Pulmonary artery endothelial cell (primary cell): ENCODE measurements around the gene ATP4B. TPM values are rescaled to one million over a fixed set of nuclear protein-coding genes. Genes with fewer than 3 reads are reported as not detected.

Experiments
- DNase-seq: peaks from one replicate; pipeline ENCODE4 v3.0.0-alpha.2; 2011; ENCODE audit warnings: low read depth, low spot score
- total RNA-seq: library from RNA; depleted of rRNA; stranded (reverse); fragments of >200 nt; gene quantifications from 2 replicates; pipeline ENCODE4 v1.2.3, GENCODE V29; 2014

The ATP4B gene
- total RNA-seq, result 0.07 and 0.13 TPM in 2 replicates

- DNase-seq, result no peak
These were observed at the start of gene ATP4B for GRCh38 chr13:113657851-113658741. Gene ATP4B (minus strand): TSS chr13:113658198. CDS start chr13:113658144, 54 bp downstream.

DNA sequence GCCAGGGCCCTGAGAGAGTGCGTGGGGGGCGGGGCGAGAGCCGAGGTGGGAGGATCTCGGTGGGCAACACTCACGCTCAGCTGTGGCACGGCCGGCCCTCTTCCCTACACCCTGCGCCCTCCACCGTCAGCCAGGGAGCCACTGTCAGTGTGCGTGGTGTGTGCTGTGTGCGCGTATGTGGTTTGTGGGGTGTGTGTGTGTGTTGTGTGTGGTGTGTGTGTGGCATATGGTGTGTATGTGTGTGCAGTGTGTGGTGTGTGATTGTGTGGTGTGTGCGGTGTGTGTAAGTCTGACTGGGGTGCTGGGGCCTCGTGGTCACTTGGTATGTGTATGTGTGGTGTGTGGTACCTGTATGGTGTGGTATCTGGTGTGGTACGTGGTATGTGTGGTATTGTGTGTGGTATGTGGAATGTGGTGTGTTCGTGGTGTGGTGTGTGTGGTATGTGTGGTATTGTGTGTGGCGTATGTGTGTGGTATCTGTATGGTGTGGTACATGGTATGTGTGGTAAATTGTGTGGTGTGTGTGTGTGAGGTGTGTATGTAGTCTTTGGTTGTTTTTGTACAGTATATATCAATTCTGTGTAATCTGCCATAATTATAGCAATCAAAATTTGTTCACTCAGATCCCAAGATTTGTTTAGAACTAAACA lies 14.1 kb upstream of the ATP4B start:
- DNase-seq, result no peak

DNA sequence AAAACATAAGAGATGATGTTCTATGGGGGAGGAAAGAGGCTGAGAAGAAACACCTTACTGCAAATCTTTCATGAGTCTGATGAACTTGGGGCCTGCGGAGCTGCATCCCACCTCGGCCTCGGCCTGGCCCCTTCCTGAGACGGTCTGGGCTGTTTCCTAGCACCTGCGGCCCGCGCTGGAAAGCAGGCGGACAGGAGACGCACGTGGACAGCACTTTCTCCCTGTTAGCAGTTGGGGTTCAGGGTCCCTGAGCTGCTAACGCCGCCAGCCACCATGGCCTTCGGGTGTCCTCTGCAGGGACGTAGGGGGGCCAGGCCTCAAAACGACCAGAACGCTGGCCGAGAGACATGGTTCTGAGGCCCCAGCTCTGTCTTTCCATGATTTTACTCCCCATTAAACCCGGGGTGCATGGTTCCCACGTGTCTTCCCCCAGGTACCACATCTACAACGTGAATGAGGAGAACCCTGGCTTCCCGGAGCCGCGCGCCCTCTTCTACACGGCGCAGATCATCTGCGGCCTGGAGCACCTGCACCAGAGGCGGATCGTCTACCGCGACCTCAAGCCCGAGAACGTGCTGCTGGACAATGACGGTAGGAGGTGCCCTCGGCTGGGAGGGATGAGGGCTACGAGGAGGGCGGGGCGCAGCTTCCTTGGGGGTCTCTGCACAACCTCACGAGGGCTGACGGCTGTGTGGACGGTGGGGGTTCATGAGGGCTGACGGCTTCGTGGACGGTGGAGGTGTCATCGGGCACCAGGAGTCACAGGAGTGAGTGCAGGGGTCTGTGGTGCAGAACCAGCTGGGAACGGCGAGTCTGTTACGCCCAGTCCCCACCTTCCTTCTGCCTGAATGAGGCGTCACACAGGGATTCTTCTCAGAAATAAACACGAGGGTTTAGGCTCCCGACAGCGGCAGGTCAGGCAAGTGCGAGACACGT lies 13.3 kb upstream of the ATP4B start:
- DNase-seq, result no peak

DNA sequence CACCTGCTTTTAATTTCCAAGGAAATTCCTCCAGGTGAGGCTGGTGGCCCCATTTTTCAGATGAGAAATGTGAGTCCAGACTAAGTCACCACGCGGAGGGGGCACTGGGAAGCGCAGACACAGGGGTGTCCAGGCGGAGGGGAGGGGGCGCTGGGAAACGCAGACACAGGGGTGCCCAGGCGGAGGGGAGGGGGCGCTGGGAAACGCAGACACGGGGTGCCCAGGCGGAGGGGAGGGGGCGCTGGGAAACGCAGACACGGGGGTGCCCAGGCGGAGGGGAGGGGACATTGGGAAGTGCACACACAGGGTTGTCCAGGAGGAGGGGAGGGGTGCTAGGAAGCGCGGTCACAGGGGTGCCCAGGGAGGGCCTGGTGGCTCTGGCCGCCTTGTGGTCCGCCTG lies 12.5 kb upstream of the ATP4B start:
- no peak for DNase-seq

GRCh38 chr13:113669755-113670341 lies 11.8 kb upstream of the ATP4B start:
- DNase-seq, result no peak

GRCh38 chr13:113669231-113669754 lies 11.3 kb upstream of the ATP4B start:
- no peak for DNase-seq

- DNase-seq, result no peak
These were observed 10.5 kb upstream of the ATP4B start for GRCh38 chr13:113668491-113668971.

DNA sequence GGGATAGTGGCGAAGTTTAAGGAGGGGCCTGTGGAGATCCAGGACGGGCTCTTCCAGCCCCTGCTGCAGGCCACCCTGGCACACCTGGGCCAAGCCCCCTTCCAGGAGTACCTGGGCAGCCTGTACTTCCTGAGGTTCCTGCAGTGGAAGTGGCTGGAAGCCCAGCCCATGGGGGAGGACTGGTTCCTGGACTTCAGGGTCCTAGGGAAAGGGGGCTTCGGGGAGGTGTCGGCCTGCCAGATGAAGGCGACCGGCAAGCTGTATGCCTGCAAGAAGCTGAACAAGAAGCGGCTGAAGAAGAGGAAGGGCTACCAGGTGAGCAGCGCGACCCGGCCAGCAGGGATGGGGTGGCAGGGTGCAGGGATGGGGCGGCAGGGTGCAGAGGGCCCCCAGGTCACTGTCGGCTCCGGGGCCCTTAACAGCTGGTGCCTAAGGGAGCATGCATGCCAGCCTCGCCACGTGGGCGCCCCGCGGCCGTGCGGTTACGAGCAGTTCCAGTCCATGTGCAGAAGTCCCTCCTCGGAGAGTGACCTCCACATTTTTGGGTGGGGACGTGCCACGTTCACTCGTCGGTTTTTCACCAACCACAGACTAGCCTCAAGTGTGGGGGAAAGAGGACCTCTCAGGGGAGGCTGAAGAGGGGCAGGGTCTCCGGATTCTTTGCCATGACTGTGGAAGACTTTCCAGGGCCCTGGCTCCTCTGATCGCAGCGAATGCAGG lies 9.9 kb upstream of the ATP4B start:
- DNase-seq, result no peak

DNA sequence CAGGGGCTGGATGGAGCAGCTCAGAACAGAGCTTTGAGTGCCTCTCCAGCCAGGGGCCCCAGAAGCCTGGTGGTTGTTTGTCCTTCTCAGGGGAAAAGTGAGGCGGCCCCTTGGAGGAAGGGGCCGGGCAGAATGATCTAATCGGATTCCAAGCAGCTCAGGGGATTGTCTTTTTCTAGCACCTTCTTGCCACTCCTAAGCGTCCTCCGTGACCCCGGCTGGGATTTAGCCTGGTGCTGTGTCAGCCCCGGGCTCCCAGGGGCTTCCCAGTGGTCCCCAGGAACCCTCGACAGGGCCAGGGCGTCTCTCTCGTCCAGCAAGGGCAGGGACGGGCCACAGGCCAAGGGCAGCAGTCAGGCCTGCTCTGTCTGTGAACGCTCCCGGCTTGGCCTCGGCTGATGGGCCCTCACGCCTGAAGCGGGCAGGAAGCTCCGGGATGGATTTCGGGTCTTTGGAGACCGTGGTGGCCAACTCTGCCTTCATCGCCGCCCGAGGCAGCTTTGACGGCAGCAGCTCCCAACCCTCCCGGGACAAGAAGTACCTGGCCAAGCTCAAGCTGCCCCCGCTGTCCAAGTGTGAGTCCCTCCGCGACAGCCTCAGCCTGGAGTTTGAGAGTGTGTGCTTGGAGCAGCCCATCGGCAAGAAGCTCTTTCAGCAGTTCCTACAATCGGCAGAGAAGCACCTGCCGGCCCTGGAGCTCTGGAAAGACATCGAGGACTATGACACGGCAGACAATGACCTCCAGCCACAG lies 9.1 kb upstream of the ATP4B start, which contains the start of gene GRK1:
Gene GRK1 (plus strand): TSS at position 269 of the 751 bp plus-strand sequence. CDS start 168 bp downstream, at position 437.
- DNase-seq, result no peak

GRCh38 chr13:113666329-113666670 lies 8.3 kb upstream of the ATP4B start:
- DNase-seq, result no peak

DNA sequence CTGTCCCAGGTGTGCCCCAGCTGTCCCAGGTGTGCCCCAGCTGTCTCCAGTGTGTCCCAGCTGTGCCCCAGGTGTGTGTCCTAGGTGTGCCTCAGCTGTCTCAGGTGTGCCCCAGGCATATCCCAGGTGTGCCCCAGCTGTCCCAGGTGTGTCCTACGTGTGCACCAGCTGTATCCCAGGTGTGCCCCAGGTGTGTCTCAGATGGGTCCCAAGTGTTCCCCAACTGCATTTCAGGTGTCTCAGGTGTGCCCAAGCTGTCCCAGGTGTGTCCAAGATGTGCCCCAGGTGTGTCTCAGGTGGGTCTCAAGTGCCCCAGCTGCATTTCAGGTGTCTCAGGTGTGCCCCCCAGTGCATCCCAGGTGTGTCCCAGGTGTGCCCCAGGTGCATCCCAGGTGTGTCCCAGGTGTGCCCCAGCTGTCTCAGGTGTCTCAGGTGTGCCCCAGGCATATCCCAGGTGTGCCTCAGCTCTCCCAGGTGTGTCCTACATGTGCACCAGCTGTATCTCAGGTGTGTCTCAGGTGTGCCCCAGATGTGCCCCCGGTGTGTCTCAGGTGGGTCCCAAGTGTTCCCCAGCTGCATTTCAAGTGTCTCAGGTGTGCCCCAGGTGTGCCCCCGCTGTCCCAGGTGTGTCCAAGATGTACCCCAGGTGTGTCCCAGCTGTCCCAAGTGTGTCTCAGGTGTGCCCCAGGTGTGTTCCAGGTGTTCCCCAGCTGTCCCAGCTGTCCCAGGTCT lies 7.8 kb upstream of the ATP4B start:
- no peak for DNase-seq

- no peak for DNase-seq
These were observed 7.0 kb upstream of the ATP4B start for GRCh38 chr13:113664751-113665596.

DNA sequence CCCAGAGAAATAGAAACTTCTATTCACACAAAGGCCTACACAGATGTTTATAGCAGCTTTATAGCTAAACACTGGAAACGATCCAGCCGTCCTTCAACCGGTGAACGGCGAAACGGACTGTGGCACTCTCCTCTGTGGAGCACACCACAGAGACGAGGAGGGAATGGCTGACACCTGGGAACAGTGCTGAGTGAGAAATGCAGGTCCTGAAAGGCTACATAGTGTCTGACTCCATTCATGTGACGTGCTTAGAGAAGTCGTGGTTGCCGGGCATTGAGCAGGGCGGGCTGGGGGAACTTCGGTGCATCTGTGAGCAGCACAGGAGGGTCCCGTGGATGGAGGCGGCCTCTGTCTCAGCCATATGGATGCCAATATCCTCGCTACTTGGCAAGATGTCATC lies 5.9 kb upstream of the ATP4B start:
- no peak for DNase-seq

DNA sequence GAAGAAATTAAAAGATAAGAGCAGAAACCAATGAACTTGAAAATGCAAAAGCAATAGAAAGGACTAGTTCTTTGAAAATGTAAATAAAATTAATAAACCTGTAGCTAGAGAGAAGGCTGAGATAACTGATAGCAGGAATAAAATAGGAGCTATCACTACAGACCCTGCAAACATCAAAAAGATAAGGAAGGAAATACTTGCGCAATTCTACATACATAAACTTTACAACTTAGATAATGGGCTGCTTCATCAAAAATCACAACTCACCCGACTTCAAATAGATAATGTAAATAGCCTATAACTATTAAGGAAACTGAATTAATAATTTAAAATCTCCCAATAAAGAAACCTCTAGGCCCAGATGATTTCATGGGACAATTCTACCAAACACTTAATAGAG lies 3.5 kb upstream of the ATP4B start:
- DNase-seq, result no peak

DNA sequence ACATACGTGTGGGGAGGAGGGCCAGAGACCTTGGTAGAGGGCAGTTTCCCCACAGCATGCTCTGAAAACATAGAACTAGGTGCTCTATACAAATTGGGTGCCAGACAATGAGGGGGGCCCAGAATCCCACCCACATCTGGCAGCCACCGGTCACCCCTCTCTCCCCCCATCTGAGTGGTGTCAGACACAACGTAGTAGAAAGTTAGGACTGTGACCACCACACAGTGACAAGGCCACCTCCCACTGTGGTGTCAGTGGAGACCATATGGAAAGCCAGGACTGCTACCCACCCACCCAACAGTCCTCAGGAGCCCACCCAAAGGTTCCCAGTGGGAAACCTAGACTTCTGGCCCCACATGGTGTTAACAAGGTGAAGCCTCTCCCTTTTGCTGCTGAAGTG lies 2.1 kb upstream of the ATP4B start:
- no peak for DNase-seq

DNA sequence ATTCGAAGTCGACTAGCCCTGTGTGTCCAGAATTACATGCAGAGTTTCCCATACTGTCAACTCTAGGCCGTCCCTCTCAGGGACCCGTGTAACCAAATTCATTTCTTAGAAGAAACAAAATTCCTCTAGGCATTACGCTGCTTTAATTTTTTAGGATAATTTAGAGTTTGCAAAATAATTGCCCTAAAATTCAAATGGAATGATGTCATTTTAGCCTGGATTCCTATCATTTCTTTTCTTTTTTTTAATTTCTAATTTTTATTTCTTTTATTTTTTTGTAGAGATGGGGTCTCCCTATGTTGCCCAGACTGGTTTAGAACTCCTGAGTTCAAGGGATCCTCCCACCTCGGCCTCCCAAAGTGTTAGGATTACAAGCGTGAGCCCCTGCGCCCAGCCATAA lies 1.3 kb upstream of the ATP4B start:
- no peak for DNase-seq

DNA sequence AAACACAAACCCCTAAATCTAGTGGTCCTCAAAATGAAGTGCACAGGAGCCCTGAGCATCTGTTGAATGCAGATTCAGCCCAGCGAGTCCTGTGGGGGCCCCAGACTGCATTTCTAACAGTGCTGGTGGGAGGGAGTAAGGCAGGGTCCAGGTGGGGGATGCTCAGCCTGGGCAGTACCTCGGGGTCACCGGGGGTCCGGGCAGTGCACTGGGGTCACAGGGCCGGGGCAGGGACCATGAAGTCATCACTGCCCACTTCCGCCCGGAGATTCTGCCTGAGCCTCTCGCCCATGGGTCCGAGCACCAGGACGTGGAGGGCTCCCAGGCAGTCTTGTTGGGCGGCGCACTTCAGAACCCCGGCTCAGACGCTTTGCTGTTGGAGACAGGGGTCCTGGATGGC lies 838 bp upstream of the ATP4B start:
- no peak for DNase-seq
